OCI-LY7 (cell line): Measurements from ENCODE around the gene DAND5. TPM values are rescaled to one million over a fixed set of nuclear protein-coding genes. Genes with fewer than 3 reads are reported as not detected.
"Not testable (repeated sequence)": the region's sequence is repeated elsewhere in the genome, so short reads cannot be mapped to it uniquely, and the experiment has no call there.

Experiments used
- BruUV-seq: library from RNA; stranded (reverse); fragments of 400-500 nt; replicated peaks from 2 replicates; lab custom pipeline; 2021; lab: Mats Ljungman, UMichigan
- CTCF ChIA-PET: fragments of 300-600 bp; sonication (Branson Sonifier 250); formaldehyde crosslinking; loops from one replicate; lab custom pipeline; 2022; ENCODE audit warnings: antibody characterized with exemption; ENCODE audit not compliant: unreplicated experiment; lab: Charles Lee
- POLR2A ChIA-PET: fragments of 300-600 bp; sonication (Branson Sonifier 250); formaldehyde crosslinking; loops from one replicate; lab custom pipeline; 2022; ENCODE audit warnings: antibody characterized with exemption; lab: Charles Lee
- DNase-seq: peaks from one replicate; pipeline ENCODE4 v3.0.0-alpha.2; 2015; ENCODE audit warnings: low spot score
- H2AFZ ChIP-seq: fragments of 200-600 bp; sonication (generic), shearing (Covaris generic); 2 replicates; pipeline ENCODE4 v1.6.1; 2014; ENCODE audit warnings: mild to moderate bottlenecking, antibody characterized with exemption, low read length, moderate library complexity
- H3K27ac ChIP-seq: fragments of 200-600 bp; sonication (generic); 2 replicates; pipeline ENCODE4 v1.5.1; 2014; ENCODE audit warnings: mixed run types, low read depth, mild to moderate bottlenecking, moderate library complexity, low read length, inconsistent platforms; ENCODE audit not compliant: poor library complexity, severe bottlenecking
- H3K36me3 ChIP-seq: fragments of 200-600 bp; sonication (generic); 2 replicates; pipeline ENCODE4 v1.6.1; 2014; ENCODE audit warnings: mild to moderate bottlenecking, antibody characterized with exemption, low read length, moderate library complexity, mixed read lengths; ENCODE audit not compliant: insufficient read depth
- H3K4me1 ChIP-seq: fragments of 200-600 bp; sonication (generic); 2 replicates; pipeline ENCODE4 v1.5.1; 2014; ENCODE audit warnings: mild to moderate bottlenecking, low read length; ENCODE audit not compliant: insufficient read depth, poor library complexity, severe bottlenecking
- H3K4me2 ChIP-seq: fragments of 200-600 bp; sonication (generic); 2 replicates; pipeline ENCODE4 v1.6.1; 2014; ENCODE audit warnings: mild to moderate bottlenecking, low read length
- H3K4me3 ChIP-seq: fragments of 200-600 bp; sonication (generic); 2 replicates; pipeline ENCODE4 v1.5.1; 2014; ENCODE audit warnings: mild to moderate bottlenecking, low read depth, low read length; ENCODE audit not compliant: poor library complexity, severe bottlenecking
- H3K79me2 ChIP-seq: fragments of 200-600 bp; sonication (generic); 2 replicates; pipeline ENCODE4 v1.6.1; 2016; ENCODE audit warnings: low read depth, mild to moderate bottlenecking, low read length, moderate library complexity, mixed read lengths; ENCODE audit not compliant: insufficient read depth
- H3K9me2 ChIP-seq: fragments of 200-600 bp; sonication (generic); 2 replicates; pipeline ENCODE4 v1.6.1; 2016; ENCODE audit warnings: mild to moderate bottlenecking, low read length, mixed read lengths; ENCODE audit not compliant: insufficient read depth
- H3K9me3 ChIP-seq: fragments of 200-600 bp; sonication (generic); 2 replicates; pipeline ENCODE4 v1.6.1; 2014; ENCODE audit warnings: mild to moderate bottlenecking, mixed run types, low read length, mixed read lengths
- H4K20me1 ChIP-seq: fragments of 200-600 bp; sonication (generic); 2 replicates; pipeline ENCODE4 v1.6.1; 2014; ENCODE audit warnings: mild to moderate bottlenecking, antibody characterized with exemption, low read length, moderate library complexity, mixed read lengths; ENCODE audit not compliant: insufficient read depth
- EZH2phosphoT487 ChIP-seq: fragments of 200-600 bp; sonication (generic); IDR thresholded peaks from 2 replicates; pipeline ENCODE4 v1.6.1; 2018; ENCODE audit warnings: low read depth, borderline replicate concordance, mild to moderate bottlenecking, mixed run types, antibody characterized with exemption, low read length, moderate library complexity, mixed read lengths
- intact Hi-C: fragments of 100-400 bp; cut with micrococcal nuclease; formaldehyde crosslinking; loops from one replicate; pipeline ENCODE4 v1.10.0; 2022; ENCODE audit not compliant: unreplicated experiment
- total RNA-seq, 2 experiments: library from RNA; depleted of rRNA in 1 of 2; stranded (reverse); fragments of >200 nt in 1 of 2; shearing (Covaris generic) in 1 of 2; gene quantifications; 2 replicates each; pipeline ENCODE4 v1.2.3, GENCODE V29; 2014 to 2022
- TF ChIP-seq, protein P1 (sequence below): fragments of 200-600 bp; sonication (generic); conservative IDR thresholded peaks from 2 replicates; pipeline ENCODE4 v1.5.1; 2014; ENCODE audit warnings: mild to moderate bottlenecking, antibody characterized with exemption, low read length, moderate library complexity, mixed read lengths

DAND5 gene
- total RNA-seq, 2 experiments from 2014 or later, result 0.06 to 0.84 TPM

GRCh38 chr19:12954612-12954962, 14.8 kb upstream of the DAND5 start:
- TF ChIP-seq, protein P1, sequence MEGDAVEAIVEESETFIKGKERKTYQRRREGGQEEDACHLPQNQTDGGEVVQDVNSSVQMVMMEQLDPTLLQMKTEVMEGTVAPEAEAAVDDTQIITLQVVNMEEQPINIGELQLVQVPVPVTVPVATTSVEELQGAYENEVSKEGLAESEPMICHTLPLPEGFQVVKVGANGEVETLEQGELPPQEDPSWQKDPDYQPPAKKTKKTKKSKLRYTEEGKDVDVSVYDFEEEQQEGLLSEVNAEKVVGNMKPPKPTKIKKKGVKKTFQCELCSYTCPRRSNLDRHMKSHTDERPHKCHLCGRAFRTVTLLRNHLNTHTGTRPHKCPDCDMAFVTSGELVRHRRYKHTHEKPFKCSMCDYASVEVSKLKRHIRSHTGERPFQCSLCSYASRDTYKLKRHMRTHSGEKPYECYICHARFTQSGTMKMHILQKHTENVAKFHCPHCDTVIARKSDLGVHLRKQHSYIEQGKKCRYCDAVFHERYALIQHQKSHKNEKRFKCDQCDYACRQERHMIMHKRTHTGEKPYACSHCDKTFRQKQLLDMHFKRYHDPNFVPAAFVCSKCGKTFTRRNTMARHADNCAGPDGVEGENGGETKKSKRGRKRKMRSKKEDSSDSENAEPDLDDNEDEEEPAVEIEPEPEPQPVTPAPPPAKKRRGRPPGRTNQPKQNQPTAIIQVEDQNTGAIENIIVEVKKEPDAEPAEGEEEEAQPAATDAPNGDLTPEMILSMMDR, result no peak
- TF ChIP-seq EZH2phosphoT487, result no peak
- BruUV-seq, result no TSS peak
- intact Hi-C loops, result no loop called here
- Histone ChIP-seq H3K27ac (peak overlapping the region; percentile 84), H3K79me2 (peaks cover 35% of the 10 kb centered on the region; the same call in 1 of the 2 replicates), H4K20me1 (no peaks in the 10 kb centered on the region), H3K9me3 (no peaks in the 10 kb centered on the region), H3K36me3 (peaks cover 57% of the 10 kb centered on the region), H3K4me1 (peaks cover 38% of the 10 kb centered on the region), H3K9me2 (no peaks in the 10 kb centered on the region), H3K4me2 (peak overlapping the region; percentile 56), H2AFZ (no peak overlapping the region), H3K4me3 (peak overlapping the region; percentile 78)
- peak; percentile 58 for DNase-seq
- ChIA-PET POLR2A (interaction anchor here (1.5 kb wide), 1 partner anchor 11 kb away, joined by 3 read pairs; no protein-coding TSS in a partner anchor), CTCF (no interaction called here)

- H4K20me1 ChIP-seq, CTCF ChIA-PET, DNase-seq, H2AFZ ChIP-seq, H3K9me3 ChIP-seq, H3K9me2 ChIP-seq, BruUV-seq: not testable (repeated sequence)
- peaks cover 47% of the 10 kb centered on the region for H3K36me3 ChIP-seq
- H3K4me3 ChIP-seq, result peak overlapping the region; percentile 78
- H3K4me2 ChIP-seq, result peak overlapping the region; percentile 56
- POLR2A ChIA-PET, result interaction anchor here (0.9 to 1.5 kb wide), 2 partner anchors 9 to 10 kb away, joined by 3 to 4 read pairs; no protein-coding TSS in a partner anchor
- intact Hi-C loops, result loop anchor here (5.0 kb wide), 1 partner anchor 63 kb away; the partner anchor contains the start of gene GCDH
- H3K4me1 ChIP-seq, result peaks cover 38% of the 10 kb centered on the region
- H3K79me2 ChIP-seq, result peaks cover 35% of the 10 kb centered on the region; the same call in 1 of the 2 replicates
- peak overlapping the region; percentile 84 for H3K27ac ChIP-seq
These were observed 13.8 kb upstream of the DAND5 start for GRCh38 chr19:12955575-12955974.

GRCh38 chr19:12955996-12956395, 13.4 kb upstream of the DAND5 start:
- DNase-seq, result no peak
- peaks cover 35% of the 10 kb centered on the region; the same call in 1 of the 2 replicates for H3K79me2 ChIP-seq
- ChIA-PET CTCF (no interaction called here), POLR2A (interaction anchor here (0.9 kb wide), 1 partner anchor 10 kb away, joined by 4 read pairs; no protein-coding TSS in a partner anchor)
- no peak overlapping the region for H2AFZ ChIP-seq
- BruUV-seq, result TSS peak; percentile 71
- no peaks in the 10 kb centered on the region for H4K20me1 ChIP-seq
- TF ChIP-seq, protein P1, result no peak
- TF ChIP-seq EZH2phosphoT487, result no peak
- H3K27ac ChIP-seq, result peak overlapping the region; percentile 84
- no peaks in the 10 kb centered on the region for H3K9me2 ChIP-seq
- H3K4me2 ChIP-seq, result peak overlapping the region; percentile 56
- intact Hi-C loops, result loop anchor here (5.0 kb wide), 1 partner anchor 64 kb away; the partner anchor contains the start of gene GCDH
- peaks cover 38% of the 10 kb centered on the region for H3K4me1 ChIP-seq
- H3K4me3 ChIP-seq, result peak overlapping the region; percentile 78
- no peaks in the 10 kb centered on the region for H3K9me3 ChIP-seq
- peaks cover 43% of the 10 kb centered on the region for H3K36me3 ChIP-seq
